Measurements from ENCODE around the gene CCDC85C.

Gene CCDC85C

GRCh38 chr14:99507860-99508640 is 96.0 kb downstream of the CCDC85C start:
- DNase-seq: no peak

GRCh38 chr14:99506276-99506675 is 97.7 kb downstream of the CCDC85C start:
- no peak for DNase-seq

- no peak for DNase-seq
Observed at GRCh38 chr14:99505089-99505488, 98.9 kb downstream of the CCDC85C start.

GRCh38 chr14:99503848-99504453 is 100.1 kb downstream of the CCDC85C start:
- DNase-seq: no peak

GRCh38 chr14:99502989-99503421 is 101.0 kb downstream of the CCDC85C start:
- DNase-seq: no peak

GRCh38 chr14:99497894-99498293 is 106.1 kb downstream of the CCDC85C start:
- no peak for DNase-seq

- no peak for DNase-seq
Observed at GRCh38 chr14:99497341-99497740, 106.7 kb downstream of the CCDC85C start.

GRCh38 chr14:99484106-99484505 is 119.9 kb downstream of the CCDC85C start:
- DNase-seq: no peak

GRCh38 chr14:99481745-99482099 is 122.3 kb downstream of the CCDC85C start:
- DNase-seq: no peak

GRCh38 chr14:99480917-99481744 is 122.9 kb downstream of the CCDC85C start, which contains the start of gene CCNK:
TSS of gene CCNK (plus strand) at chr14:99481409. CDS start at chr14:99492678, 11,269 bp downstream.
- peak; percentile 99 for DNase-seq

GRCh38 chr14:99479906-99480869 is 123.8 kb downstream of the CCDC85C start, which contains the start of gene SETD3:
TSS of gene SETD3 (minus strand) at chr14:99480859. CDS start at chr14:99465805, 15,054 bp downstream.
- no peak for DNase-seq

GRCh38 chr14:99479160-99479905 is 124.7 kb downstream of the CCDC85C start:
- DNase-seq: no peak

- no peak for DNase-seq
Observed at GRCh38 chr14:99478128-99478527, 125.9 kb downstream of the CCDC85C start.

GRCh38 chr14:99476864-99477263 is 127.1 kb downstream of the CCDC85C start:
- no peak for DNase-seq

GRCh38 chr14:99475660-99476059 is 128.3 kb downstream of the CCDC85C start:
- no peak for DNase-seq

- DNase-seq: no peak
Observed at GRCh38 chr14:99475179-99475578, 128.8 kb downstream of the CCDC85C start.

GRCh38 chr14:99473458-99473857 is 130.5 kb downstream of the CCDC85C start:
- no peak for DNase-seq

- no peak for DNase-seq
Observed at GRCh38 chr14:99472937-99473336, 131.1 kb downstream of the CCDC85C start.

- DNase-seq: no peak
Observed at GRCh38 chr14:99471731-99472130, 132.3 kb downstream of the CCDC85C start.

GRCh38 chr14:99468836-99469592 is 135.0 kb downstream of the CCDC85C start:
- DNase-seq: no peak

GRCh38 chr14:99468081-99468480 is 135.9 kb downstream of the CCDC85C start:
- DNase-seq: no peak

All from DMS 273 treated with DMSO at 0.1 percent for 48 hours (cell line).